ENCODE results near the gene CASP6.

Gene CASP6

DNA sequence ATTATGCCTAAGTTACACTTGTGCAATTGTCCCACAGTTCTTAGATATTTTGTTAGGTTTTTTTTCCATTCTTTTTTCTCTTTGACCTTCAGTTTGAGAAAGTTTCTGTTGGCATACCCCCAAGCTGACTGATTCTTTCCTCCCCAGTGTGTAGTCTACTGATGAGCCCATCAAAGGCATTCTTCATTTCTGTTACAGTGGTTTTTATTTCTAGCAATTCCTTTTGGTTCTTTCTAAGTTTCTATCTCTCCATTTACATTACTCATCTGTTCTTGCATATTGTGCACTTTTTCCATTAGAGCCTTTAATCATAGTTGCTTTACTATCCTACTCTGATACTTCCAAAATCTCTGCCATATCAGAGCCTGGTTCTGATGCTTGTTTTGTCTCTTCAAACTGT lies 31.9 kb downstream of the CASP6 start:
- DNase-seq (ENCODE audit: low spot score) = no peak

DNA sequence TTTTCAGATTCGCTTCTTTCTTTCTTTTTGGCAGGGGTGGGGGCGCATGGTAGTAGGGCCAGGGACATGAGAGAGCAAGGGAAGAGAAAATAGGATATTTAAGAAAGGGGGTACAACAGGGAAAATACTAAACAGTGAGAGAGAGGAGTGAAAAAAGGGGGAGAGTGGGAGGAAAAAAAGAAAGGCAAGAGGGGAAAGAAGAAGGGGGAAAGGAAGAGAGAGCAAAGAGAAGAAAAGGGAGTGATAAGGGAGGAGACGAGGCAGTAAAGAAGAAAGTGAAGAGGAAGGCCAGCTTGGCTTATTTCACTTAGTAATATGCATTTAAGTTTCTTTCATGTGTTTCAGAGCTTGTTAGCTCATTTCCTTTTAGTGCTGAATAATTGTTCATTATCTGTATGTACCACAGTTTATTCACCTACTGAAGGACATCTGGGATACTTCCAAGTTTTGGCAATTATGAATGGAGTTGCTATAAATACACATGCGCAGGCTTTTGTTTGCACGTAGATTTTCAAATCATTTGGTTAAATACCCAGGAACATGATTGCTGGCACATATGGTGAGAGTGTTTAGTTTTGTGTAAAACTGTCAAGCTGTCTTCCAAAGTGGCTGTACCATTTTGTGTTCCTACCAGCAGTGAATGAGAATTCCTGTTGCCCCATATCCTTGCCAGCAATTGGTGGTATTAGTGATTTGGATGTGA lies 37.3 kb downstream of the CASP6 start:
- DNase-seq (ENCODE audit: low spot score) = no peak

DNA sequence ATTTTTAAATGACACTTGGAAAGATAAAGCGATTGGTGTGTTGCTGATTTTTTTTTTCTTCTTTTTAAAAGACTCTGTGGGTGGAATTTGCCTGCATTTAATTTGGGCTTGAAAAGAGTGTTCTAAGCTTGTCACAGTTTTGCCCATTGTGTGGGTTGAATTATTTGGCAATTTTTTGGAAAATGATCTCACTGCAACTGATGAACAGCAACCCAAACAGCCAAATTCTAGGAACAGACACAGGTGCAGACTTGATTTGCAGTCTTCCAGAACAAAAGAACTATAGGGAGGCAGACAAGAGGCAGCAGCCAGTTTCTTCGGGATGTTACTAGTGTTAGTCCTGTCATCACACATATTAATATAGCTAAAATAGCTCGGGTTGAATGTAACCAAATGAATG lies 40.5 kb downstream of the CASP6 start:
- no peak for DNase-seq (ENCODE audit: low spot score)

DNA sequence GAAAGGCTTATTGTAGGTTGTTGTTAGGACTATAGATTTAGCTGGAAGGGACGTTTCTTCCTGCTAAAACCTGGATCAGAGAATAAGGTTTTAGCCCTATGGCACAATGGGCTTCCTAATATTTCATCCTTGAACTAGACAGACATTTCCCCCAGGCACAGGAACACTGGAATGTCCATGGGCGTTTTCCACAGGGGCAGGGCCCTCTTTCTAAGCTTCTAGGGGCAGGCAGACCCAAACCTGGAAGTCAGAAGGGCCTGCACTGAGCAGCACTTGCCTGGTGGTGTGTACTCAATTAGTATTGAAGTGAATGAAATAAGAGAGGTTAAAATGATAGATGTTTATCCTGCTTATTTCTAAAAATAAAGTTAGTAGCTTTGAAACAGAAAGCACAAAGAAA lies 41.1 kb downstream of the CASP6 start:
- DNase-seq (ENCODE audit: low spot score) = no peak

DNA sequence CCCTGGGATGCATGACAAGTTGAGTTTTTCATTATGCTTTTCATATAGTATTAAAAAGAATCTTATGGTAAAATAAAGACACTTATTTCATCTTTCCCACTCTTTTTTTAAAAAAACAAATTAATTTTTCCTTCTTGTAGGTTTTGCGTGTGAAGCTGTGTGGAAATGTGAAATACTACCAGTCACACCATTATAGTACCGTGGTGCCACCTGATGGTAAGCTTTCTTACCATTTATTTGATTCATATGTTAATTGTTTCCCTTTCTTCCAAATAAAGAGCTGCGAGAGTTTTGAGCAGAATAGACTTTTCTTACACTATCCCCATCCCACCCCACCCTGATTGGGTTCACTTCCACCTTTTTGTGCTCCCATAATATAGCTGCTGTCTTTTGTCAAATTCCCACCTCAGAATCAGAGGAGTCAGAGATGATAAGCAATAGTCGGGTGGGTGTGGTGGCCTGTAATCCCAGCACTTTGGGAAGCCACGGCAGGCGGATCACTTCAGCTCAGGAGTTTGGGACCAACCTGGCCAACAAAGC lies 44.3 kb downstream of the CASP6 start:
- no peak for DNase-seq (ENCODE audit: low spot score)

DNA sequence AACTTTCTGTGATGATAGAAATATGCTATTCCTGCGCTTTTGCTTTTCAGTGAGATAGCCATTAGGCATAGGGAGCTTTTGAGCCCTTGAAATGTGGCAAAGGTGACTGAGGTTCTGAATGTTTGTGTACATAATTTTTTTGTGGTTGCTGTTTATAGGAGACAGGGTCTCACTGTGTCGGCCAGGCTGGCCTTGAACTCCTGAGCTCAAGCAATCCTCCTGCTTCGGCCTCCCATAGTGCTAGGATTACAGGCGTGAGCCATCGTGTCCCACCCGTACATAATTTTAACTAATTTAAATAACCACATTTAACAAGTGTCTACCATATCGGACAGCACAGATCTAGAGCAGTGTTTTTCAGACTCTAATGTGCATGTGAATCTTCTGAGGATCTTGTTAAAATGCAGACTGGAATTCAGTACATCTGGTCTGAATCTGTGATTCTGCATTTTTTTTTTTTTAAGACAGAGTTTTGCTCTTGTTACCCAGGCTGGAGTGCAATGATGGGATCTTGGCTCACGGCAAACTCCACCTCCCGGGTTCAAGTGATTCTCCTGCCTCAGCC lies 45.3 kb downstream of the CASP6 start:
- DNase-seq (ENCODE audit: low spot score) = no peak

DNA sequence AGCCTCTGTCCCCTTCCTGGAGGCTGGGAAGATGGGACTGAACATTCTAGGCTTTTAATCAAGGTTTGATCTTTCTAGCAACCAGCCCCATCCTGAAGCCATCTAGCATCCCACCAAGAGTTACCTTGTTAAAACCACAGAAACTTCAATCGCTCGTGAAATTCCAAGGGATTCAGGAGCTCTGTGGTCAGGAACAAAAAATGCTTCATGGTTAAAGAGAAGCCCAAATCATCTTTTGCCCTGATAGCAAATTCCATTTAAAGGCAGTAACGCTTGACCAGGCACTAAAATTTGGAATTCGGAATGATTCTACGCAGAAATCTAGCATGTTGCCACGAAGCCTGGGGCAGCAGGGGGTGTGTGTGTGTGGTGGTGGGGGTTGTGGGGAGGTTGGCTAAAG lies 47.8 kb downstream of the CASP6 start:
- peak; percentile 60 for DNase-seq (ENCODE audit: low spot score)

DNA sequence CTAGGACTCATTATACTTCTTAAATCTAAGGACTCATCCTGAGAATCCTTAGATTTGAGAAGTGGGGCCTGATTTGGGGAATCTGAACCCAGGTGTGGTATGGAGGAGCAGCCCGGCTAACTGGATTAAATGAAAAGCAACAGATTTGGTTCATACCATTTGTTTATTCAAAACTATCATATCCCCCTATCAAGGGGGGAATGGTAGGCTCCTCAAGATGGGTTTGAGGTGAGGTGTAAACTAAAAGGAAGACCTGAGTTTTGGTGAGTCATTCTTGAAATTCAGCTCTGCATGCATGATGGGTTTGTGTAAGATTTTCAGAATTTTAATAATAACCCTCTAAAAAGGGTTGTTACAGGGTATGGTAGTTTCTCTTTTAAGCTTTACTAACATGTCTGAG lies 53.4 kb downstream of the CASP6 start:
- peak; percentile 10 for DNase-seq (ENCODE audit: low spot score)

DNA sequence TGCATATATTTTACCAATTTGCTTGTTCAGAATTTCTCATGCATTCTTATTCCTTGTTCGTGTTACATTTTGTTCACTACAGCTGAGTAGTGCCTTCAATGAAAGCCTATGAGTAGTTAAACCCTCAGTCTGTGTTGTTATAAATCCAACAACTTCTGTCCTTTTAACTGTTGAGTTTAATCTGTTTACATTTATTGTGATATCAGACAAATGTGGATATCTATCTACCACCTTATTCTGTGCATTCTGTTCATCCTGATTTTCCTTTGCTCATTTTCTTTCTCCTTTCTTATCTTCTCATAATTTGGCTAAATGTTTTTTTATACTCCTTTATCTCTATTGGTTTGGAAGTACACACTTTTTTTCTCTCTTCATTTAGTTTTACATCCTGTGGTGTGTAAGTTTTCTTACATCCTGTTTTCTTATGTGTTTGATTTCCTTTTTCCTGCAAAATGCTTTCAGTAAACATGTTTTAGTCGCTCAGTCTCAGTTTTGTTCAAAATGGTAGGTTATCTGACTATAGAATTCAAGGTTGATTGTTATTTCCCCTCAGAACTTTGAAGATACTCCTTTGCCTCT lies 54.2 kb downstream of the CASP6 start:
- DNase-seq (ENCODE audit: low spot score) = no peak

DNA sequence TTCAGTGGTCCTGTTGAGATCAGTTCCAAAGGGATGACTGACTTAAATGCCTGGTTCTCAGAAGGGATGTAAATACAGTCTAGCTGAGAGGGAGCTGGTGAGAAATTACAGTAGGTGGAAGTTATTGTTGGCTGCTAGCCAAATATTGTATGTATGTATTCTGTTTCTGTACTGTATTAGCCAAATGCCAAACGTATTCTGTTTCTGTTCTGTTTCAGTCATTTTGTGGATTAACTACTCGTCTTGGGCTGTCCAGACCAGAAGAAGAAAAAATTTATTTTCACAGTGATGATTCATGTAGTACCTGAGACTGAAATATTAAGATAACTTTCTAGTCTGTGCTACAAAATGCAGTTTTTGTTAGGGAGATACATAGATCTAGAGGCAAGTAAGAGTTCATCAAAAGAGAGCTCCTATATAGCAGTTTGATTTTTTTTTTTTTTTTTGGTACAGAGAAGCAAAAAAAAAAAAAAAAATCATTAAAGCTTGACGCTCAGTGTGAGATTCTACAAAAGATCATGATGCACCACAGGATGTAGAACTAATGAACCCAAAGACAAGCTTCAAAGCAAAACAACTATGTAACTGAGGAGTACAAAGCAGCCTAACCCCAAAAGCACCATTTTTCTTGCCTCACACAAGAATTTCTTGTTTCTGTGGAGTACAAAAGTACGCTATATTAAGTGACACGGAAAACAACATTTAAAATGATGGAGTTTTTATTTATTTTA lies 54.8 kb downstream of the CASP6 start:
- no peak for DNase-seq (ENCODE audit: low spot score)

DNA sequence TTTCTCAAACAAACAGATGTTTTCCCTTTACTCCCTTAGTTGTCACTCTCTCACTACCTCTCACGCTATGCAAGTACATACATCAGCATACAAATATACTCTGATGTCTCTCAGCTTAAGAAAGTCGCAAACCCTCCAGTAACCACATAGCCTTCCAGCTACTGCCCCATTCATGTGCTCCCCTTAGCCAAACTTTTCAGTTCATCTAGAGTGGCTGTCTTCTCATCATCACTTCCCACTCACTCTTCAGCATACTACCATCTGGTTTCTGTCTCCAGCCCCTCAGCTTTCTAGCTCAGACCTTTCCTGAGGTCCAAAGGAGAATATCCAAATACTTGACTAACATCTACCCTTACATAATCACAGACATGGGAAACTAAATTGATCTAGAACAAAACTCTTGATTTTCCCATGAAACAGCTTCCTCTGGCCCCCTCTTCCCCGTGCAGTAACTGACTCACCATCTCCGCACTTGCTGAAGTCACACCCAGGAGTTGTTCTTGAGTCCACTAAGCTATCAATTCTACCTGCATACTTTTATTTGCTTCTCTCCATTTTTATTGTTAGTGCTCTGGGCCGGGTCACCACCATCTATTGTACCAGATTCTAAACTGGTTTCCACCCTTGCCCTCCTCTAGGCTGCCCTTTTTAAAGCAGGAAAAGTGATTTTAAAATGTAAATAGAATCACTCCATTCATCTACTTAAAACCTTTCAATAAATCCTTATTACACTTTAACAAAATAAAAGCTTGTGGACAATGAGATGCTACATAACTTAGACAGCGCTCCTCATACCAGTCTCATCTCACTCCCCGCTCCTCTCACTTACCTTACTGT lies 57.2 kb downstream of the CASP6 start:
- DNase-seq (ENCODE audit: low spot score) = no peak

DNA sequence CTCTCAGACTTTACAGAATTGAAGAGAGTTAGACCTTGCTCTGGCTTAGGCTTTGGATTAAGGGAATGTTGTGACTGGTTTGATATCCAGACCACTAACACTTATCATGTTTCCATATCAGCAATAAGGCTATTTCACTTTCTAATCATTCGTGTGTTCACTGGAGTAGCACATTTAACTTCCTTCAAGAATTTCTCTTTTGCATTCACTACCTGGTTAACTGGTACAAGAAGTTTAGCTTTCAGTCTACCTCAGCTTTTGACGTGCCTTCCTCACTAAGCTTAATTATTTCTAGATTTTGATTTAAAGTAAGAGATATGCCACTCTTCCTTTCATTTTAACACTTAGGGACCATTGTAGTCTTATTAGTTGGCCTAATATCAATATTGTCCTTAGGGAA lies 62.6 kb downstream of the CASP6 start:
- no peak for DNase-seq (ENCODE audit: low spot score)

Data from kidney tubule cell (primary cell).